Osteoblast (primary cell): ENCODE data around the gene PTPN14. TPM values are rescaled to one million over a fixed set of nuclear protein-coding genes. Genes with fewer than 3 reads are reported as not detected.
A peak's percentile ranks its signal among the peaks of the same experiment; 100 is the strongest.

Experiments used
- DNase-seq: peaks from one replicate; pipeline ENCODE4 v3.0.0; 2011; ENCODE audit warnings: low spot score, mixed read lengths; ENCODE audit not compliant: insufficient read length; ENCODE audit errors: missing footprints
- H2AFZ ChIP-seq: 2 replicates; pipeline ENCODE4 v1.6.0; 2011; ENCODE audit warnings: mild to moderate bottlenecking, low read length
- H3K27ac ChIP-seq: 2 replicates; pipeline ENCODE4 v1.5.1; 2011; ENCODE audit warnings: mild to moderate bottlenecking, low read depth, low read length, moderate library complexity
- H3K27me3 ChIP-seq: 2 replicates; pipeline ENCODE4 v1.6.0; 2012; ENCODE audit warnings: mild to moderate bottlenecking, control low read depth, inconsistent platforms, low read length, moderate library complexity; ENCODE audit not compliant: insufficient read depth
- H3K36me3 ChIP-seq: 2 replicates; pipeline ENCODE4 v1.5.1; 2011; ENCODE audit warnings: mild to moderate bottlenecking, low read length, control low read depth, moderate library complexity; ENCODE audit not compliant: insufficient read depth
- H3K4me1 ChIP-seq: 2 replicates; pipeline ENCODE4 v1.5.1; 2011; ENCODE audit warnings: mild to moderate bottlenecking, low read length, control low read depth, moderate library complexity; ENCODE audit not compliant: insufficient read depth
- H3K4me2 ChIP-seq: 2 replicates; pipeline ENCODE4 v1.6.0; 2011; ENCODE audit warnings: mild to moderate bottlenecking, low read length; ENCODE audit not compliant: insufficient read depth
- H3K4me3 ChIP-seq: fragments of 200-600 bp; sonication (generic); 3 replicates; pipeline ENCODE4 v1.5.1; 2012; ENCODE audit warnings: mild to moderate bottlenecking, low read length, inconsistent platforms; ENCODE audit not compliant: insufficient read depth
- H3K79me2 ChIP-seq: 2 replicates; pipeline ENCODE4 v1.6.0; 2012; ENCODE audit warnings: mild to moderate bottlenecking, low read length, control low read depth, inconsistent platforms; ENCODE audit not compliant: insufficient read depth
- H3K9me3 ChIP-seq: 2 replicates; pipeline ENCODE4 v1.5.1; 2011; ENCODE audit warnings: low read depth, low read length, control low read depth
- H4K20me1 ChIP-seq: 2 replicates; pipeline ENCODE4 v1.6.0; 2012; ENCODE audit warnings: mild to moderate bottlenecking, low read length, control low read depth; ENCODE audit not compliant: insufficient read depth
- total RNA-seq: library from RNA; depleted of rRNA; stranded (reverse); fragments of >200 nt; gene quantifications from 2 replicates; pipeline ENCODE4 v1.2.3, GENCODE V29; 2012
- TF ChIP-seq, protein P1 (sequence below): IDR thresholded peaks from 2 replicates; pipeline ENCODE4 v1.5.1; 2011; ENCODE audit warnings: mild to moderate bottlenecking, low read depth, low read length, moderate library complexity; ENCODE audit errors: extremely low read depth

The PTPN14 gene
- total RNA-seq, 1 donor, result 131 TPM

DNA sequence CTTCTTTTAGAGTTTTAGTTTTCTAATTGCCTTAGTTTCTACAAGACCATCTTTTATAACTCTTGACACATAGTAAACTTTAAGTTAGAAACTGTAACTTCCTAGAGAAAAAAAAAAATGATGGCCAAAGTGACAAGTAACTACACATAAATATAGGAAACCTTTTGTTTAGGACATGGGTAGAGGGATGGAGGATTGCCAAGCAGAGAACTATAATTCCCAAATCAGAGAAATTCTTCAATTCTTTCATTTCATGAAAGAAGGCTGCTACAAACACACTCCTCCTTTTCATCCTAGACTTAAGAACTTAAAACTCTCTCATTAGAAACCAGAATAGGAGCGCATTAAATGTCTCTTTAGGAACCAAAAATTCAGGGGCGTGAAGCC, 125.0 kb downstream of the PTPN14 start:
- Histone ChIP-seq H3K27me3 (no peaks in the 10 kb centered on the region), H4K20me1 (no peaks in the 10 kb centered on the region), H3K4me1 (peaks cover 89% of the 10 kb centered on the region), H3K4me3 (no peak overlapping the region), H2AFZ (no peak overlapping the region), H3K27ac (peak overlapping the region; percentile 96), H3K9me3 (no peaks in the 10 kb centered on the region), H3K4me2 (no peak overlapping the region), H3K79me2 (peaks cover 67% of the 10 kb centered on the region), H3K36me3 (peaks cover 8% of the 10 kb centered on the region)
- no peak for DNase-seq
- TF ChIP-seq, protein P1, sequence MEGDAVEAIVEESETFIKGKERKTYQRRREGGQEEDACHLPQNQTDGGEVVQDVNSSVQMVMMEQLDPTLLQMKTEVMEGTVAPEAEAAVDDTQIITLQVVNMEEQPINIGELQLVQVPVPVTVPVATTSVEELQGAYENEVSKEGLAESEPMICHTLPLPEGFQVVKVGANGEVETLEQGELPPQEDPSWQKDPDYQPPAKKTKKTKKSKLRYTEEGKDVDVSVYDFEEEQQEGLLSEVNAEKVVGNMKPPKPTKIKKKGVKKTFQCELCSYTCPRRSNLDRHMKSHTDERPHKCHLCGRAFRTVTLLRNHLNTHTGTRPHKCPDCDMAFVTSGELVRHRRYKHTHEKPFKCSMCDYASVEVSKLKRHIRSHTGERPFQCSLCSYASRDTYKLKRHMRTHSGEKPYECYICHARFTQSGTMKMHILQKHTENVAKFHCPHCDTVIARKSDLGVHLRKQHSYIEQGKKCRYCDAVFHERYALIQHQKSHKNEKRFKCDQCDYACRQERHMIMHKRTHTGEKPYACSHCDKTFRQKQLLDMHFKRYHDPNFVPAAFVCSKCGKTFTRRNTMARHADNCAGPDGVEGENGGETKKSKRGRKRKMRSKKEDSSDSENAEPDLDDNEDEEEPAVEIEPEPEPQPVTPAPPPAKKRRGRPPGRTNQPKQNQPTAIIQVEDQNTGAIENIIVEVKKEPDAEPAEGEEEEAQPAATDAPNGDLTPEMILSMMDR, result no peak

DNA sequence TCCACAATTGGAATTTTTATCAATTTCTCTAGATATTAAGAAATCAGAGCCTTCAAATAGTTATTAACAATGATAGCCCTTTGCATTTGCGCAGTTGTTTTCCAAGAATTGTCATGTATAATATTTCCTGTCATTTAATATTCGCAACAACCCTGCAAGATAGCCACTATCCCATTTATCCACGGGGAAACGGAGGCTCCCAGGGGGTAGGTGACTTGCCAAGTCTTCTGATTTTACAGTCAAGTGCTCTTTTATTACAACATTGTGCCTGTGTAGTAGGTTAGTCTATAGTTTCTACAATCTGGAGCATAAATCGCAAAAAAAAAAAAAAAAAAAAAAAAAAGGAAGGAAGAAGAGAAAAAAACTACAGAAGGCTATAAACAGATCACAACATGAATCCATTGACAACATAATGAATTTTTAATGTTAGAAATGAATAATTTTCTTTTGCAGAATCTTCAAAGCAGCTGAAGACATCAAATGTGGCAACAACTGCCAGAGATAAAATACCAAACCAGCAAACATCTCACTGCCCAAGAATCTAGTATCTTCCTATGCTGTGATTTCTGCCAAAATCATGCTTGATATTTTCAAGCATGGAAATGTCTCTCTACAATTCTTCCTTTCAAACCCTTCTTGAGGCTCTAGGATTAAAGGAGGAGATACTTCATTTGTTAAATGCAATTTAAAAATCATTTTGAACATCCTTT, 125.5 kb downstream of the PTPN14 start:
- Histone ChIP-seq H3K9me3 (no peaks in the 10 kb centered on the region), H2AFZ (no peak overlapping the region), H3K4me3 (no peak overlapping the region), H3K4me1 (peaks cover 89% of the 10 kb centered on the region), H3K4me2 (no peak overlapping the region), H4K20me1 (no peaks in the 10 kb centered on the region), H3K27me3 (no peaks in the 10 kb centered on the region), H3K79me2 (peaks cover 67% of the 10 kb centered on the region), H3K36me3 (peaks cover 3% of the 10 kb centered on the region), H3K27ac (peak overlapping the region; percentile 96)
- TF ChIP-seq, protein P1, result no peak
- no peak for DNase-seq

DNA sequence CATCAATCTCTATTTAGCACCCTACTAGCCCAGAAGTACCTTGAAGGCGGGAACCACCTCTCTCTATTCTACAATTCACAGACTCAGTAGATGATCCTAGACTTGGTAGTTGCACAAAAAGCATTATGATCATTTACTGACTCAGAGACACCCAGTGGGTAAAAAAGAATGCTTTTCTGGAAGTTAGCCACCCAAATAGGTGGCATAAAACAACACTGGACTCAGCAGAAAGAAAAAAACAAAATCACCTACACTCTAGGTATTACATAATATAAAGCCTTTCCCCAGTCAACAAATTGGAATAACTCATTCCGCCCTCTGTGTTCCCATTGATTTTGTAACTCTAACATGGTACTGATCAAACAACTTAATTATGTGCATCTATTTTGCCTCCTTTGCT, 126.3 kb downstream of the PTPN14 start:
- Histone ChIP-seq H3K79me2 (peaks cover 67% of the 10 kb centered on the region), H3K36me3 (no peaks in the 10 kb centered on the region), H4K20me1 (no peaks in the 10 kb centered on the region), H3K4me3 (no peak overlapping the region), H3K27ac (peak overlapping the region; percentile 96), H3K4me1 (peaks cover 89% of the 10 kb centered on the region), H2AFZ (no peak overlapping the region), H3K9me3 (no peaks in the 10 kb centered on the region), H3K27me3 (no peaks in the 10 kb centered on the region), H3K4me2 (no peak overlapping the region)
- no peak for DNase-seq
- TF ChIP-seq, protein P1, result no peak

DNA sequence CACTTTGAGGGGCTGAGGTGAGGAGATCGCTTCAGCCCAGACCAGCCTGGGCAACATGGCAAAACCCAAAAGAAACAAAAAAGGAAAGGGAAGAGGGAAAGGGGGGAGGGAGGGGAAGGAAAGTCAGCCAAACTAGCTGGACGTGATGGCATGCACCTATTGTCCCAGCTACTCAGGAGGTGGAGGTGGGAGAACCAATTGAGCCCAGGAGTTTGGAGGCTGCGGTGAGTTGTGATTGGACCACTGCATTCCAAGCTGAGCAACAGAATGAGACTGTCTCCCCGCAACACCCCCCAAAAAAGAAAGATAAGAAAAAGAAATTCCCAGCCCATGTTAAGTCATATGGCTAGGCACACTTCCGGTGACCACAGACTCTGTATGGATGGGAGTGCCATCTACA, 128.4 kb downstream of the PTPN14 start:
- H3K4me2 ChIP-seq, result peak overlapping the region; percentile 54
- no peaks in the 10 kb centered on the region for H3K9me3 ChIP-seq
- no peak overlapping the region for H3K4me3 ChIP-seq
- TF ChIP-seq, protein P1, result no peak
- no peaks in the 10 kb centered on the region for H3K36me3 ChIP-seq
- peaks cover 83% of the 10 kb centered on the region for H3K79me2 ChIP-seq
- H4K20me1 ChIP-seq, result no peaks in the 10 kb centered on the region
- DNase-seq, result no peak
- H3K4me1 ChIP-seq, result peaks cover 89% of the 10 kb centered on the region
- no peak overlapping the region for H2AFZ ChIP-seq
- H3K27me3 ChIP-seq, result no peaks in the 10 kb centered on the region
- peak overlapping the region; percentile 94 for H3K27ac ChIP-seq
